Measurements from ENCODE around the gene TSC2. TPM values are rescaled to one million over a fixed set of nuclear protein-coding genes. Genes with fewer than 3 reads are reported as not detected.
A peak's percentile ranks its signal among the peaks of the same experiment; 100 is the strongest.

The TSC2 gene
- total and polyA plus RNA-seq, 9 of the 15 experiments (the other 6 are each of a cell fraction or from before 2014, with no cell fraction given): 1.3 to 68.1 (median 16.6) TPM

- TF ChIP-seq CUX1 (CRISPR knock-in tag; IDR thresholded peaks at IDR 0.05): 0 out of 2 replicates have a peak, but pooled peaks have one; percentile 13
- peak; percentile 19; the same call in 1 of the 2 replicates for TF ChIP-seq ZNF12 (CRISPR knock-in tag; IDR thresholded peaks at IDR 0.05)
- peak; percentile 37; the same call in 1 of the 2 replicates for TF ChIP-seq E2F3 (CRISPR knock-in tag; IDR thresholded peaks at IDR 0.05)
- TF ChIP-seq POLR2A (conservative IDR thresholded peaks at IDR 0.05): peak; percentile 96
- no peak for TF ChIP-seq SMAD2 (IDR thresholded peaks at IDR 0.05; ENCODE audit: low read depth, low read length)
- TF ChIP-seq TAF9B (IDR thresholded peaks at IDR 0.05; ENCODE audit: partially characterized antibody): peak; percentile 82
- TF ChIP-seq USF2 (CRISPR knock-in tag; IDR thresholded peaks at IDR 0.05): peak; percentile 35; the same call in 1 of the 2 replicates
- peak; percentile 31 to 86 for TF ChIP-seq E2F6 (IDR thresholded peaks at IDR 0.05; ENCODE audit: borderline replicate concordance in 1 of 2, extremely low read depth in 1 of 2, insufficient read depth in 1 of 2, insufficient read length in 1 of 2, low read depth in 1 of 2, low read length in 1 of 2, poor library complexity in 1 of 2, severe bottlenecking in 1 of 2)
- TF ChIP-seq SOX6 (IDR thresholded peaks at IDR 0.05): peak; percentile 60
- TF ChIP-seq SMARCE1 (IDR thresholded peaks at IDR 0.05): no peak
- peak; percentile 73 for TF ChIP-seq SAP30 (IDR thresholded peaks at IDR 0.05; ENCODE audit: borderline replicate concordance, insufficient read depth, low read depth, low read length, poor library complexity, severe bottlenecking)
- TF ChIP-seq HDGF (IDR thresholded peaks at IDR 0.05): no peak
- TF ChIP-seq TEAD1 (CRISPR knock-in tag; IDR thresholded peaks at IDR 0.05): peak in 1 of 2 experiments; percentile 73; a peak in 3 of 4 replicates
- peak; percentile 44; the same call in 1 of the 2 replicates for TF ChIP-seq NCOR1 (IDR thresholded peaks at IDR 0.05)
- no peak for TF ChIP-seq PTTG1 (tag; IDR thresholded peaks at IDR 0.05; ENCODE audit: low read depth)
- TF ChIP-seq TCF3 (CRISPR knock-in tag; IDR thresholded peaks at IDR 0.05): peak; percentile 18; the same call in 1 of the 2 replicates
- TF ChIP-seq SMAD4 (CRISPR knock-in tag; conservative IDR thresholded peaks at IDR 0.05): peak; percentile 74
- TF ChIP-seq ZBTB12 (CRISPR knock-in tag; IDR thresholded peaks at IDR 0.05): peak; percentile 77
- TF ChIP-seq HSF4 (CRISPR knock-in tag; IDR thresholded peaks at IDR 0.05; ENCODE audit: borderline replicate concordance): no peak
- peak; percentile 74; the same call in 1 of the 2 replicates for TF ChIP-seq TARDBP (IDR thresholded peaks at IDR 0.05)
These were observed 37.8 kb upstream of the TSC2 start, which contains the start of gene ZNF598 (continued) for GRCh38 chr16:2009791-2010510.

Measured in K562 (cell line).